NCI-H2107 treated with DMSO at 0.1 percent for 48 hours (cell line): ENCODE data around the gene CDKN2AIP.

ENCODE experiments used
- DNase-seq: peaks from one replicate; lab custom pipeline; 2025; ENCODE audit not compliant: unreplicated experiment; lab: John Stamatoyannopoulos, UW

The CDKN2AIP gene

GRCh38 chr4:183493246-183493645 lies 48.8 kb downstream of the CDKN2AIP start:
- DNase-seq = no peak

DNA sequence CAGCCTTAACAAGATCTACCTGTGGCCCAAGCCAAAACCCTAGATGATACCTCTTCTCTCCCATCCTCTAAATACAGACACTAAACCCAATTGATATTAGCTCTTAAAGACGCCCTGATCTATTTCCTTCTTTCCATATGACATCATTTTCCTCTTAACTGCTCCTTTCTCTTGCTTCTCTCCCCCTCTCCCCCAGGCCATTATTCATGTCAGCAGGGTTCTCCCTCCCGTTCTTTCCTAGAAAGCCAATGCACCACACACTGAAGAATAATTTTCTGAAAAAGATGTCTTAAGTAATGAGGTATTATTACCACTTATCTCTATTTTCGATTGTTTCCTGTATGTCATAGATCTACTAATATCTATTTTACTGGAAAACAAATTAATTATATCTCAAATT lies 50.7 kb downstream of the CDKN2AIP start:
- no peak for DNase-seq
